ENCODE results near the gene GJD4.

The GJD4 gene

GRCh38 chr10:35657621-35658020 is 52.5 kb downstream of the GJD4 start:
- no peak for DNase-seq (ENCODE audit: low spot score)
